K562 (cell line): Measurements from ENCODE around the gene SPIN1. TPM values are rescaled to one million over a fixed set of nuclear protein-coding genes. Genes with fewer than 3 reads are reported as not detected.

Source experiments
- ATAC-seq: fragments of 200-7000 bp; cut with Tn5 transposase; 3 replicates; pipeline ENCODE4 v1.9.1; 2020; ENCODE audit warnings: moderate library complexity
- BruUV-seq: library from RNA; stranded (reverse); fragments of 400-500 nt; replicated peaks from 2 replicates; lab custom pipeline; 2021; lab: Mats Ljungman, UMichigan
- CTCF ChIA-PET: fragments of 300-600 bp; formaldehyde crosslinking; extraction: SDS; loops from one replicate; lab custom pipeline; 2021; ENCODE audit warnings: low intra/inter-chr PET ratio; lab: Yijun Ruan, JAX
- POLR2A ChIA-PET: fragments of 300-600, 350-650 bp; sonication (Branson Sonifier 250); formaldehyde crosslinking; extraction: SDS; loops from one replicate; lab custom pipeline; 2021; ENCODE audit warnings: antibody characterized with exemption, inconsistent platforms; lab: Yijun Ruan, JAX
- DNase-seq, 4 experiments: peaks; one replicate each; pipeline versions ENCODE4 v3.0.0 to v3.0.0-alpha.2; 2011 to 2018; ENCODE audit warnings: low spot score in 3 of 4, mixed read lengths in 3 of 4; ENCODE audit errors: extremely low read depth in 1 of 4
- FAIRE-seq: peaks from 2 replicates; lab custom pipeline; 2011; peaks lifted over from hg19 to GRCh38; lab: Jason Lieb, UNC
- H2AFZ ChIP-seq: 2 replicates; pipeline ENCODE4 v1.6.0; 2011; ENCODE audit warnings: low read depth, low read length, control low read depth, inconsistent platforms
- H3K27ac ChIP-seq: fragments of 200-600 bp; 3 replicates; pipeline ENCODE4 v1.8.0; 2011; ENCODE audit warnings: low read depth, mild to moderate bottlenecking, control low read depth, inconsistent platforms, low read length, moderate library complexity, mixed read lengths; ENCODE audit errors: extremely low read depth
- H3K27me3 ChIP-seq, 2 experiments: fragments of 300-600 bp in 1 of 2; 2 replicates in 1 of 2; 3 replicates in 1 of 2; pipeline versions ENCODE4 v1.6.0 to v1.8.0; 2011; ENCODE audit warnings: inconsistent platforms in 2 of 2, low read length in 2 of 2, mild to moderate bottlenecking in 1 of 2, mixed read lengths in 1 of 2, moderate library complexity in 1 of 2; ENCODE audit not compliant: control insufficient read depth in 2 of 2, insufficient read depth in 2 of 2
- H3K36me3 ChIP-seq: fragments of 300-600 bp; 3 replicates; pipeline ENCODE4 v1.8.0; 2011; ENCODE audit warnings: mild to moderate bottlenecking, low read length, inconsistent platforms; ENCODE audit not compliant: control insufficient read depth, insufficient read depth
- H3K4me1 ChIP-seq, 2 experiments: fragments of 200-600 bp in 1 of 2; replicated peaks in 1 of 2; 2 replicates in 1 of 2; 3 replicates in 1 of 2; pipeline versions ENCODE4 v1.5.1 to v1.8.0; 2011; ENCODE audit warnings: inconsistent platforms in 2 of 2, low read length in 2 of 2, mild to moderate bottlenecking in 1 of 2, mixed read lengths in 1 of 2, moderate library complexity in 1 of 2; ENCODE audit not compliant: control insufficient read depth in 2 of 2, insufficient read depth in 2 of 2
- H3K4me2 ChIP-seq: 2 replicates; pipeline ENCODE4 v1.6.1; 2011; ENCODE audit warnings: low read length, control low read depth, inconsistent platforms, mixed read lengths; ENCODE audit not compliant: insufficient read depth
- H3K4me3 ChIP-seq: fragments of 200-600 bp; sonication (generic), shearing (Covaris generic); 2 replicates; pipeline ENCODE4 v1.5.1; 2016; ENCODE audit warnings: control low read depth, inconsistent platforms
- H3K79me2 ChIP-seq: fragments of 200-600 bp; 3 replicates; pipeline ENCODE4 v1.8.0; 2011; ENCODE audit warnings: low read length, inconsistent platforms; ENCODE audit not compliant: control insufficient read depth, insufficient read depth
- H3K9ac ChIP-seq, 2 experiments: 2 replicates each; pipeline versions ENCODE4 v1.6.0 to v1.6.1; 2011; ENCODE audit warnings: low read depth in 2 of 2, low read length in 2 of 2, control low read depth in 1 of 2, inconsistent platforms in 1 of 2, mild to moderate bottlenecking in 1 of 2, mixed read lengths in 1 of 2; ENCODE audit not compliant: insufficient read depth in 1 of 2
- H3K9me1 ChIP-seq: one replicate; pipeline ENCODE4 v1.6.0; 2011; ENCODE audit warnings: inconsistent platforms, mild to moderate bottlenecking, low read length, moderate library complexity; ENCODE audit not compliant: control insufficient read depth, insufficient read depth
- H3K9me3 ChIP-seq: replicated peaks from 2 replicates; pipeline ENCODE4 v1.5.1; 2011; ENCODE audit warnings: low read depth, low read length, inconsistent platforms; ENCODE audit not compliant: control insufficient read depth, insufficient read depth
- H4K20me1 ChIP-seq: replicated peaks from 2 replicates; pipeline ENCODE4 v1.6.1; 2011; ENCODE audit warnings: low read length, inconsistent platforms, mixed read lengths; ENCODE audit not compliant: control insufficient read depth, insufficient read depth
- CREB5 ChIP-seq: fragments of 250-450 bp; sonication (Bioruptor Pico); IDR thresholded peaks from 2 replicates; pipeline ENCODE4 v1.5.0; 2020; ENCODE audit warnings: mild to moderate bottlenecking
- CSDE1 ChIP-seq, 2 experiments: fragments of 450-650 bp; IDR thresholded peaks; 2 replicates each; pipeline ENCODE4 v1.6.1; 2016; ENCODE audit warnings: mild to moderate bottlenecking in 1 of 2
- FOXK1 ChIP-seq: sonication (generic); formaldehyde crosslinking; IDR thresholded peaks from 2 replicates; pipeline ENCODE4 v1.8.0; 2022; ENCODE audit warnings: missing genetic modification reagents, mild to moderate bottlenecking, borderline replicate concordance
- NR3C1 ChIP-seq: sonication (generic); formaldehyde crosslinking; IDR thresholded peaks from 2 replicates; pipeline ENCODE4 v1.8.1; 2022; ENCODE audit warnings: missing genetic modification reagents
- TAF7 ChIP-seq: fragments of 450-650 bp; IDR thresholded peaks from 2 replicates; pipeline ENCODE4 v1.6.1; 2016; ENCODE audit warnings: missing genetic modification characterization, missing compliant biosample characterization
- ZNF175 ChIP-seq: fragments of 200-800 bp; sonication (Bioruptor generic); IDR thresholded peaks from 2 replicates; pipeline ENCODE4 v1.6.1; 2016; ENCODE audit warnings: low read depth, mild to moderate bottlenecking, missing genetic modification characterization, missing compliant biosample characterization
- ZNF584 ChIP-seq: fragments of 200-800 bp; sonication (Bioruptor generic); IDR thresholded peaks from 2 replicates; pipeline ENCODE4 v1.6.1; 2016; ENCODE audit warnings: low read depth, mild to moderate bottlenecking, missing genetic modification characterization, missing compliant biosample characterization
- WGBS: fragments of 100-300 bp; shearing (Covaris generic); methylation state at CpG from one replicate; pipeline ENCODE4 v1.1.6; 2016; ENCODE audit warnings: low coverage, mixed read lengths; ENCODE audit not compliant: insufficient coverage; ENCODE audit errors: missing lambda C conversion rate; 5-methylcytosine and 5-hydroxymethylcytosine counted together
- in situ Hi-C: fragments of 300-500 bp; cut with MboI; formaldehyde crosslinking; loops from 4 replicates; pipeline ENCODE4 v1.15.0; 2018; ENCODE audit warnings: inconsistent platforms, mixed read lengths
- intact Hi-C: fragments of 100-400 bp; cut with micrococcal nuclease; formaldehyde crosslinking; loops from 2 replicates; pipeline ENCODE4 v1.14.2; 2022
- polyA plus RNA-seq, 8 experiments: library from polyadenylated mRNA; depleted of rRNA in 4 of 8; stranded (reverse) in 5 of 8; unstranded in 3 of 8; fragments of >200 nt; fragmentation: Nextera tagmentation in 2 of 8; fragmentation: Illumina TruSeq in 1 of 8; extraction: Ambion mirVana in 2 of 8; extraction: Trizol in 1 of 8; gene quantifications; 2 replicates each; pipeline versions ENCODE4 v1.2.1 to v1.2.3, GENCODE V29; 2011 to 2014; ENCODE audit warnings: inconsistent platforms in 1 of 8, missing spikeins in 1 of 8
- total RNA-seq, 7 experiments: library from RNA; depleted of rRNA in 6 of 7; stranded (reverse); fragments of >200 nt in 6 of 7; fragmentation: Illumina TruSeq in 2 of 7; extraction: Trizol in 2 of 7; gene quantifications; 2 replicates each; pipeline versions ENCODE4 v1.2.1 to v1.2.3, GENCODE V29; 2011 to 2021; ENCODE audit warnings: low replicate concordance in 1 of 7
- TF ChIP-seq, protein P1 (sequence below), 3 experiments: fragments of 200-800 bp in 1 of 3; fragments of 250-450 bp in 1 of 3; fragments of 450-650 bp in 1 of 3; sonication (Bioruptor Pico) in 1 of 3; sonication (Bioruptor generic) in 1 of 3; formaldehyde crosslinking in 1 of 3; IDR thresholded peaks; 2 replicates each; pipeline versions ENCODE4 v1.6.1 to v1.8.0; 2016 to 2022; ENCODE audit warnings: mild to moderate bottlenecking in 2 of 3, missing genetic modification characterization in 2 of 3, missing compliant biosample characterization in 1 of 3, moderate library complexity in 1 of 3

The SPIN1 gene
- total and polyA plus RNA-seq, 9 of the 15 experiments (the other 6 are each of a cell fraction or from before 2014, with no cell fraction given): 7.4 to 25.7 (median 15.6) TPM

DNA sequence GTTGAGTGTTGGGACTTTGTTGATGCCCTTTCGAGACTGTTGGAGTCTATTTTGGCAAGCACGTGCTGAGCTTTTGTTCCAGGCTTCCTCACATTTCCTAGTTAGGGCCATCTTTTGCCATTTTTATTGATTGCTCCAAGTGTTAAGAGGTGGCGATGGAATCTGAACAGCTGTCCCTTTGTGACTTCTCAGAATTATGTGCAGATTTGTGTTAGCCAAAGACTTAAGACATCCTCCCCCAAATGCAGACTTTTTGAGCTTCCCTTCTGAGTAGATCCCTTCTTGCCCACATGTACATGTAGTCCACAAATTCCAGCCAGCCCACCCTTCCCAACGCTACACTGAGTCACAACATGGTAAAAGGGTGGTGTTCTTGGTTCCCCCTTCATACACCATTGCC is 59.2 kb downstream of the SPIN1 start:
- ATAC-seq (no peak), FAIRE-seq (no peak), DNase-seq (no peak)
- in situ Hi-C loops: no loop called here
- H3K36me3 ChIP-seq: peaks cover 3% of the 10 kb centered on the region; the same call in 1 of the 3 replicates
- intact Hi-C loops: no loop called here
- H3K9me1 ChIP-seq: no peaks in the 10 kb centered on the region
- no peaks in the 10 kb centered on the region for H3K4me1 ChIP-seq
- H3K9ac ChIP-seq: no peak overlapping the region; a peak in 1 of 4 replicates
- H4K20me1 ChIP-seq: 0 out of 2 replicates have a peak, but pooled peaks cover 4% of the 10 kb centered on the region
- no peaks in the 10 kb centered on the region for H3K27me3 ChIP-seq
- WGBS: 83% methylated on average over 4 of the region's 4 CpGs
- H3K4me2 ChIP-seq: no peak overlapping the region
- TF ChIP-seq CREB5 (no peak), ZNF584 (CRISPR knock-in tag) (no peak), FOXK1 (no peak), ZNF175 (CRISPR knock-in tag) (no peak), CSDE1 (IDR thresholded peaks at IDR 0.05) (no peak), TAF7 (tag) (no peak), NR3C1 (CRISPR knock-in tag) (no peak)
- TF ChIP-seq, protein P1, sequence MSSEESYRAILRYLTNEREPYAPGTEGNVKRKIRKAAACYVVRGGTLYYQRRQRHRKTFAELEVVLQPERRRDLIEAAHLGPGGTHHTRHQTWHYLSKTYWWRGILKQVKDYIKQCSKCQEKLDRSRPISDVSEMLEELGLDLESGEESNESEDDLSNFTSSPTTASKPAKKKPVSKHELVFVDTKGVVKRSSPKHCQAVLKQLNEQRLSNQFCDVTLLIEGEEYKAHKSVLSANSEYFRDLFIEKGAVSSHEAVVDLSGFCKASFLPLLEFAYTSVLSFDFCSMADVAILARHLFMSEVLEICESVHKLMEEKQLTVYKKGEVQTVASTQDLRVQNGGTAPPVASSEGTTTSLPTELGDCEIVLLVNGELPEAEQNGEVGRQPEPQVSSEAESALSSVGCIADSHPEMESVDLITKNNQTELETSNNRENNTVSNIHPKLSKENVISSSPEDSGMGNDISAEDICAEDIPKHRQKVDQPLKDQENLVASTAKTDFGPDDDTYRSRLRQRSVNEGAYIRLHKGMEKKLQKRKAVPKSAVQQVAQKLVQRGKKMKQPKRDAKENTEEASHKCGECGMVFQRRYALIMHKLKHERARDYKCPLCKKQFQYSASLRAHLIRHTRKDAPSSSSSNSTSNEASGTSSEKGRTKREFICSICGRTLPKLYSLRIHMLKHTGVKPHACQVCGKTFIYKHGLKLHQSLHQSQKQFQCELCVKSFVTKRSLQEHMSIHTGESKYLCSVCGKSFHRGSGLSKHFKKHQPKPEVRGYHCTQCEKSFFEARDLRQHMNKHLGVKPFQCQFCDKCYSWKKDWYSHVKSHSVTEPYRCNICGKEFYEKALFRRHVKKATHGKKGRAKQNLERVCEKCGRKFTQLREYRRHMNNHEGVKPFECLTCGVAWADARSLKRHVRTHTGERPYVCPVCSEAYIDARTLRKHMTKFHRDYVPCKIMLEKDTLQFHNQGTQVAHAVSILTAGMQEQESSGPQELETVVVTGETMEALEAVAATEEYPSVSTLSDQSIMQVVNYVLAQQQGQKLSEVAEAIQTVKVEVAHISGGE (CRISPR knock-in tag; IDR thresholded peaks at IDR 0.05): no peak
- ChIA-PET CTCF (no interaction called here), POLR2A (no interaction called here)
- H3K27ac ChIP-seq: no peak overlapping the region
- H2AFZ ChIP-seq: no peak overlapping the region
- H3K9me3 ChIP-seq: no peaks in the 10 kb centered on the region
- H3K4me3 ChIP-seq: no peak overlapping the region
- no TSS peak for BruUV-seq
- H3K79me2 ChIP-seq: no peaks in the 10 kb centered on the region; the same call in 1 of the 3 replicates
